Ishikawa (cell line): ENCODE data around the gene NEU4.
A peak's percentile ranks its signal among the peaks of the same experiment; 100 is the strongest.

Source experiments
- CEBPB ChIP-seq: IDR thresholded peaks from 2 replicates; pipeline ENCODE4 v1.6.1; 2012
- CREB1 ChIP-seq: IDR thresholded peaks from 2 replicates; pipeline ENCODE4 v1.6.1; 2012; ENCODE audit warnings: low read depth
- EGR1 ChIP-seq: IDR thresholded peaks from 2 replicates; pipeline ENCODE4 v1.6.1; 2012
- EP300 ChIP-seq: IDR thresholded peaks from 2 replicates; pipeline ENCODE4 v1.6.1; 2012; ENCODE audit warnings: borderline replicate concordance
- FOXM1 ChIP-seq: IDR thresholded peaks from 2 replicates; pipeline ENCODE4 v1.6.1; 2012; ENCODE audit warnings: low read depth, borderline replicate concordance
- MAX ChIP-seq: IDR thresholded peaks from 2 replicates; pipeline ENCODE4 v1.6.1; 2012
- NFIC ChIP-seq: IDR thresholded peaks from 2 replicates; pipeline ENCODE4 v1.6.1; 2012
- RAD21 ChIP-seq: IDR thresholded peaks from 2 replicates; pipeline ENCODE4 v1.6.1; 2012; ENCODE audit warnings: low read depth
- TAF1 ChIP-seq: IDR thresholded peaks from 2 replicates; pipeline ENCODE4 v1.6.1; 2012; ENCODE audit warnings: low read depth, mild to moderate bottlenecking
- TCF12 ChIP-seq: IDR thresholded peaks from 2 replicates; pipeline ENCODE4 v1.6.1; 2012; ENCODE audit warnings: low read depth
- TEAD4 ChIP-seq: IDR thresholded peaks from 2 replicates; pipeline ENCODE4 v1.6.1; 2012
- YY1 ChIP-seq: IDR thresholded peaks from 2 replicates; pipeline ENCODE4 v1.6.1; 2012; ENCODE audit warnings: low read depth
- ZBTB7A ChIP-seq: IDR thresholded peaks from 2 replicates; pipeline ENCODE4 v1.6.1; 2012; ENCODE audit warnings: low read depth
- TF ChIP-seq, protein P1 (sequence below): IDR thresholded peaks from 2 replicates; pipeline ENCODE4 v1.6.1; 2012; ENCODE audit warnings: low read depth, mild to moderate bottlenecking
- TF ChIP-seq, protein P2 (sequence below): IDR thresholded peaks from 2 replicates; pipeline ENCODE4 v1.6.1; 2012

NEU4 gene

DNA sequence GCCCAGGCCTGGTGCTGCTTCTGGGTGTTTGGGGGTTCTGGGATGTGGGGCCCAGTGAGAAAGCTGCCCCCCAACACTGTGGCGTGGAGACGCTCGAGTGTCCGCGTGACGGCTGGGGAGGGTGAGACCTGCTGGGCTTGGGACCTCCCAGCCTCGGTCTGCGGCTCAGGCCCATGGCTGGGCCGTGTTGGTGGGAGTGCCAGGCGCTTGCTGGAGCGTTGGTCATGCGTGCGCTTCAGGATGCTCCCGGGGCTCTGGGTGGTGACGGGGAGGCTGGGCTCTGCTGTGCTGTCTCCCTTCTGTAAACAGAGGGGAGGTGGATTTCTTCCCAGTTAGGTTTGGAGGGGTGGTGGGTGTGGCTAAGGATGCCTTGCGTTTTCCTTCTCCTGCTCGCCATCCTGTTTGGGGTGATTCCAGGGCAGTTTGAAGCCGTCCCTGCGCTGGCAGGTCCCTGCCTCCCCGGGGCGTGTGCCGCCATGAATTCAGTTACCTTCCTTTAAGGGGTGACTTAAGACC, 31.8 kb upstream of the NEU4 start:
- TF ChIP-seq MAX = no peak
- TF ChIP-seq ZBTB7A = 0 out of 2 replicates have a peak, but pooled peaks have one; percentile 13

GRCh38 chr2:241777686-241778627, 31.0 kb upstream of the NEU4 start:
- TF ChIP-seq MAX = no peak
- no peak for TF ChIP-seq EP300
- TF ChIP-seq EGR1 = no peak
- TF ChIP-seq NFIC = no peak
- no peak for TF ChIP-seq RAD21
- no peak for TF ChIP-seq TCF12

DNA sequence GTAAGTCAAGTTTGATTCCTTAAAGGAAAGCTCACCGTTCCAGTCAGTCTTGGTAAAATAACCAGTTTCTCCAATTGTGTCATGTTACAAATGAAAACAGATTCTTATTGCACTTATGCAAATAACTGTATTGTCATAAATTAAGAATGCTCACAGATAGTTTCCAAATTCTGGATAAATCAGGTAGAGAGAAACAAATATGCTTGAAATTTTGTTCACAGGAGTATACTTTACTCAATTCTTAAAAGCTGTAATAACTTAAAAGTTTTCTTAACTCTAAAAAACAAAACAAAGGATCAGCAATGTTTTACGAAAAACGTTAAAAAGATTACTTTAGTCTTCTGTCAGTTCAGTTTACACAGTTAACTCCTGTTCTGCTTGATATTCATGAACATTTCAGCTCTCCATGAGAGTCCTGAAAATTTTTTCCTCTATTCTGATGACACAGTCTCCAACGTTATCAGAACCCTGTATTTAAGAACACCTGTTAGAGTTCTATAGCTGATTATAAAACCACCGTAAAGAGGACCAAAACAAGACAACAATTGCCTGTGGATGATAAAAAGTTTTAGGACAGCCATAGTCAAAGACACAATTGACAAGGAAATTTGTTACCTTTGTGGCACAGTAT, 27.9 kb upstream of the NEU4 start:
- TF ChIP-seq, protein P1, sequence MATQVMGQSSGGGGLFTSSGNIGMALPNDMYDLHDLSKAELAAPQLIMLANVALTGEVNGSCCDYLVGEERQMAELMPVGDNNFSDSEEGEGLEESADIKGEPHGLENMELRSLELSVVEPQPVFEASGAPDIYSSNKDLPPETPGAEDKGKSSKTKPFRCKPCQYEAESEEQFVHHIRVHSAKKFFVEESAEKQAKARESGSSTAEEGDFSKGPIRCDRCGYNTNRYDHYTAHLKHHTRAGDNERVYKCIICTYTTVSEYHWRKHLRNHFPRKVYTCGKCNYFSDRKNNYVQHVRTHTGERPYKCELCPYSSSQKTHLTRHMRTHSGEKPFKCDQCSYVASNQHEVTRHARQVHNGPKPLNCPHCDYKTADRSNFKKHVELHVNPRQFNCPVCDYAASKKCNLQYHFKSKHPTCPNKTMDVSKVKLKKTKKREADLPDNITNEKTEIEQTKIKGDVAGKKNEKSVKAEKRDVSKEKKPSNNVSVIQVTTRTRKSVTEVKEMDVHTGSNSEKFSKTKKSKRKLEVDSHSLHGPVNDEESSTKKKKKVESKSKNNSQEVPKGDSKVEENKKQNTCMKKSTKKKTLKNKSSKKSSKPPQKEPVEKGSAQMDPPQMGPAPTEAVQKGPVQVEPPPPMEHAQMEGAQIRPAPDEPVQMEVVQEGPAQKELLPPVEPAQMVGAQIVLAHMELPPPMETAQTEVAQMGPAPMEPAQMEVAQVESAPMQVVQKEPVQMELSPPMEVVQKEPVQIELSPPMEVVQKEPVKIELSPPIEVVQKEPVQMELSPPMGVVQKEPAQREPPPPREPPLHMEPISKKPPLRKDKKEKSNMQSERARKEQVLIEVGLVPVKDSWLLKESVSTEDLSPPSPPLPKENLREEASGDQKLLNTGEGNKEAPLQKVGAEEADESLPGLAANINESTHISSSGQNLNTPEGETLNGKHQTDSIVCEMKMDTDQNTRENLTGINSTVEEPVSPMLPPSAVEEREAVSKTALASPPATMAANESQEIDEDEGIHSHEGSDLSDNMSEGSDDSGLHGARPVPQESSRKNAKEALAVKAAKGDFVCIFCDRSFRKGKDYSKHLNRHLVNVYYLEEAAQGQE = no peak
- TF ChIP-seq TCF12 = no peak
- no peak for TF ChIP-seq ZBTB7A
- TF ChIP-seq RAD21 = no peak
- TF ChIP-seq, protein P2, sequence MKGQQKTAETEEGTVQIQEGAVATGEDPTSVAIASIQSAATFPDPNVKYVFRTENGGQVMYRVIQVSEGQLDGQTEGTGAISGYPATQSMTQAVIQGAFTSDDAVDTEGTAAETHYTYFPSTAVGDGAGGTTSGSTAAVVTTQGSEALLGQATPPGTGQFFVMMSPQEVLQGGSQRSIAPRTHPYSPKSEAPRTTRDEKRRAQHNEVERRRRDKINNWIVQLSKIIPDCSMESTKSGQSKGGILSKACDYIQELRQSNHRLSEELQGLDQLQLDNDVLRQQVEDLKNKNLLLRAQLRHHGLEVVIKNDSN = no peak
- TF ChIP-seq YY1 = no peak
- TF ChIP-seq EP300 = no peak
- TF ChIP-seq MAX = no peak
- TF ChIP-seq CREB1 = no peak
- no peak for TF ChIP-seq TAF1
- no peak for TF ChIP-seq CEBPB
- no peak for TF ChIP-seq NFIC
- no peak for TF ChIP-seq EGR1
- no peak for TF ChIP-seq FOXM1

- TF ChIP-seq RAD21 (no peak), TCF12 (no peak), EGR1 (no peak), FOXM1 (no peak), EP300 (no peak), YY1 (no peak), CEBPB (no peak), TAF1 (no peak), TEAD4 (no peak), CREB1 (no peak), ZBTB7A (no peak), MAX (no peak), NFIC (no peak)
- TF ChIP-seq, protein P1 = no peak
- TF ChIP-seq, protein P2 = no peak
Observed at GRCh38 chr2:241788135-241788534, 20.9 kb upstream of the NEU4 start.

- TF ChIP-seq CEBPB (no peak), TCF12 (no peak), FOXM1 (no peak)
Observed at GRCh38 chr2:241788572-241788971, 20.4 kb upstream of the NEU4 start.
